ENCODE data around the gene MPPED2.

GRCh38 chr11:30578406-30578805, 7.7 kb downstream of the MPPED2 start:
- TF ChIP-seq CTCF (IDR thresholded peaks at IDR 0.05; ENCODE audit: low read length) (no peak), EZH2phosphoT487 (IDR thresholded peaks at IDR 0.05; ENCODE audit: low read length) (no peak)
